Activated CD8-positive, alpha-beta memory T cell treated with anti-CD3 and anti-CD28 coated beads for 48 hours (primary cell): ENCODE data around the gene OR51G2.

Source experiments
- DNase-seq, 3 experiments: peaks; one replicate each; pipeline ENCODE4 v3.0.0-alpha.2; 2020; ENCODE audit warnings: low read depth in 2 of 3, low spot score in 2 of 3

OR51G2 gene

DNA sequence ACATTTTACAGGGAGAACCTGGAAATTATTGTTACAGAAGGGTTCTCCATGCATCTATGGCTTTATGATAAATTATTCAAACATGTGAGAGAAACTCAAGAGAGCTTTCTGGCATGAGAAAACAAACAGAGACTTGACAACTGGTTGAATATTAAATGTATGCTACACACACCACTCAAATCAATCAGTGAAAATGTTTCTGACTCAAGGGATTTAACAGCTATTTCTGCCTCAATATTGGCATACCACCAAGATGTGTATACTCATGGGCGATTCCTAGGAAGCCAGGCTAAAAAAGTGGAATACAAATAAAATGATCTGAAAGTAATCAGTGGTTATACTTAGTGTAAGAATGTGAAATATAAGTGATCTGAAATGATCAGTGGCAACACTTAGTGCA, 53.3 kb downstream of the OR51G2 start:
- DNase-seq, result no peak

DNA sequence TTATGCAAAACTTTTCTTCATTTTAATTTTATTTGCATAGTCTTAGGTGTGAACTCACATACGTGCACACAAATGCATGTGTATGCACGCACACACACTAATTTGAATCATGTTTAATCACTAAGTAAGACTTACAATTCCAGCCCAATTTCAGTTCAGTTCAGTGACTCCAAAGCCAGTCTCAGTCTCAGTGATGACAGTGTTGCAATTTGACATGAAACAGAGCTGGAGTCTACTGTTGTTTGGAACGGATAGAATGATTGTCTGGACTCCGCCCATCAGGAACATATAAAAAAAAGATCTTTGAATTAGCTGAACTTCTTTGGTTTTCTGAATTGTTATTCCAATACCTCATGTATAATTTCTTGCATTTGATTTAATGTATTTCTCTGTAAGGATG, 55.3 kb downstream of the OR51G2 start:
- no peak for DNase-seq
